T-helper 1 cell treated with Interleukin-12 subunit alpha and Interleukin-12 subunit beta and Interleukin-4 antibody, amounts not matched to agents 30 μg/mL and 1 μg/mL, for 36 hours (primary cell): ENCODE data around the gene RAE1.
A peak's percentile ranks its signal among the peaks of the same experiment; 100 is the strongest.
"Not testable (repeated sequence)": the region's sequence is repeated elsewhere in the genome, so short reads cannot be mapped to it uniquely, and the experiment has no call there.

Experiments used
- H3K27ac Mint-ChIP-seq: one replicate; pipeline ENCODE4 v1.8.0; 2021; ENCODE audit warnings: mild to moderate bottlenecking, mixed read lengths
- H3K27me3 Mint-ChIP-seq: one replicate; pipeline ENCODE4 v1.8.0; 2021; ENCODE audit warnings: low read depth, mixed read lengths
- H3K36me3 Mint-ChIP-seq: one replicate; pipeline ENCODE4 v1.8.0; 2021; ENCODE audit warnings: low read depth, mixed read lengths
- H3K4me1 Mint-ChIP-seq: one replicate; pipeline ENCODE4 v1.8.0; 2021; ENCODE audit warnings: low read depth, mixed read lengths
- H3K4me3 Mint-ChIP-seq: one replicate; pipeline ENCODE4 v1.8.0; 2021; ENCODE audit warnings: mild to moderate bottlenecking, moderate library complexity, mixed read lengths
- H3K9me3 Mint-ChIP-seq: one replicate; pipeline ENCODE4 v1.8.0; 2021; ENCODE audit warnings: mixed read lengths

The RAE1 gene

GRCh38 chr20:57342829-57343228 is 8.2 kb upstream of the RAE1 start:
- Mint-ChIP-seq H3K27ac (no peak overlapping the region), H3K4me3 (no peak overlapping the region), H3K4me1 (no peaks in the 10 kb centered on the region), H3K36me3 (no peaks in the 10 kb centered on the region), H3K9me3 (no peaks in the 10 kb centered on the region), H3K27me3 (peaks cover 36% of the 10 kb centered on the region)

- Mint-ChIP-seq H3K4me3 (no peak overlapping the region), H3K36me3 (no peaks in the 10 kb centered on the region), H3K9me3 (no peaks in the 10 kb centered on the region), H3K4me1 (peaks cover 3% of the 10 kb centered on the region), H3K27me3 (peaks cover 30% of the 10 kb centered on the region), H3K27ac (no peak overlapping the region)
Observed at GRCh38 chr20:57346477-57346876, 4.6 kb upstream of the RAE1 start.

GRCh38 chr20:57347393-57347792 is 3.7 kb upstream of the RAE1 start:
- Mint-ChIP-seq H3K27ac (no peak overlapping the region), H3K4me3 (no peak overlapping the region), H3K9me3 (no peaks in the 10 kb centered on the region), H3K27me3 (peaks cover 21% of the 10 kb centered on the region), H3K36me3 (peaks cover 4% of the 10 kb centered on the region), H3K4me1 (peaks cover 12% of the 10 kb centered on the region)

GRCh38 chr20:57348200-57348921 is 2.7 kb upstream of the RAE1 start:
- H3K27ac Mint-ChIP-seq, H3K9me3 Mint-ChIP-seq, H3K36me3 Mint-ChIP-seq: not testable (repeated sequence)
- H3K4me1 Mint-ChIP-seq, result peaks cover 19% of the 10 kb centered on the region
- peak overlapping the region; percentile 3 for H3K4me3 Mint-ChIP-seq
- peaks cover 12% of the 10 kb centered on the region for H3K27me3 Mint-ChIP-seq

GRCh38 chr20:57348922-57349574 is 2.0 kb upstream of the RAE1 start:
- peaks cover 21% of the 10 kb centered on the region for H3K4me1 Mint-ChIP-seq
- not testable (repeated sequence) for H3K9me3 Mint-ChIP-seq
- peak overlapping the region; percentile 61 for H3K27ac Mint-ChIP-seq
- H3K27me3 Mint-ChIP-seq, result peaks cover 12% of the 10 kb centered on the region
- H3K36me3 Mint-ChIP-seq, result peaks cover 11% of the 10 kb centered on the region
- peak overlapping the region; percentile 61 for H3K4me3 Mint-ChIP-seq

- peaks cover 21% of the 10 kb centered on the region for H3K4me1 Mint-ChIP-seq
- peaks cover 12% of the 10 kb centered on the region for H3K27me3 Mint-ChIP-seq
- H3K27ac Mint-ChIP-seq, result peak overlapping the region; percentile 13
- peak overlapping the region; percentile 50 for H3K4me3 Mint-ChIP-seq
- no peaks in the 10 kb centered on the region for H3K9me3 Mint-ChIP-seq
- peaks cover 15% of the 10 kb centered on the region for H3K36me3 Mint-ChIP-seq
Observed at GRCh38 chr20:57350081-57350710, 859 bp upstream of the RAE1 start.

GRCh38 chr20:57350726-57351041 is 371 bp upstream of the RAE1 start:
- peak overlapping the region; percentile 95 for H3K4me3 Mint-ChIP-seq
- H3K4me1 Mint-ChIP-seq, result peaks cover 21% of the 10 kb centered on the region
- H3K9me3 Mint-ChIP-seq, result not testable (repeated sequence)
- H3K27ac Mint-ChIP-seq, result peak overlapping the region; percentile 90
- H3K27me3 Mint-ChIP-seq, result peaks cover 12% of the 10 kb centered on the region
- peaks cover 19% of the 10 kb centered on the region for H3K36me3 Mint-ChIP-seq

GRCh38 chr20:57352305-57352704 is 1.2 kb downstream of the RAE1 start:
- H3K27me3 Mint-ChIP-seq, result peaks cover 7% of the 10 kb centered on the region
- peaks cover 21% of the 10 kb centered on the region for H3K4me1 Mint-ChIP-seq
- peaks cover 25% of the 10 kb centered on the region for H3K36me3 Mint-ChIP-seq
- no peaks in the 10 kb centered on the region for H3K9me3 Mint-ChIP-seq
- H3K4me3 Mint-ChIP-seq, result peak overlapping the region; percentile 95
- no peak overlapping the region for H3K27ac Mint-ChIP-seq

GRCh38 chr20:57353351-57353750 is 2.3 kb downstream of the RAE1 start:
- Mint-ChIP-seq H3K4me1 (peaks cover 21% of the 10 kb centered on the region), H3K27me3 (no peaks in the 10 kb centered on the region), H3K4me3 (peak overlapping the region; percentile 38), H3K27ac (peak overlapping the region; percentile 50), H3K9me3 (no peaks in the 10 kb centered on the region), H3K36me3 (peaks cover 25% of the 10 kb centered on the region)

- H3K36me3 Mint-ChIP-seq, result peaks cover 22% of the 10 kb centered on the region
- no peak overlapping the region for H3K27ac Mint-ChIP-seq
- peaks cover 3% of the 10 kb centered on the region for H3K4me1 Mint-ChIP-seq
- no peaks in the 10 kb centered on the region for H3K27me3 Mint-ChIP-seq
- no peak overlapping the region for H3K4me3 Mint-ChIP-seq
- H3K9me3 Mint-ChIP-seq, result no peaks in the 10 kb centered on the region
Observed at GRCh38 chr20:57361517-57361916, 10.5 kb downstream of the RAE1 start.

- H3K9me3 Mint-ChIP-seq, result no peaks in the 10 kb centered on the region
- no peak overlapping the region for H3K27ac Mint-ChIP-seq
- H3K27me3 Mint-ChIP-seq, result no peaks in the 10 kb centered on the region
- H3K4me3 Mint-ChIP-seq, result no peak overlapping the region
- H3K36me3 Mint-ChIP-seq, result peaks cover 41% of the 10 kb centered on the region
- peaks cover 4% of the 10 kb centered on the region for H3K4me1 Mint-ChIP-seq
Observed at GRCh38 chr20:57364451-57364850, 13.4 kb downstream of the RAE1 start.

- no peak overlapping the region for H3K27ac Mint-ChIP-seq
- H3K4me3 Mint-ChIP-seq, result no peak overlapping the region
- peaks cover 9% of the 10 kb centered on the region for H3K4me1 Mint-ChIP-seq
- H3K27me3 Mint-ChIP-seq, result no peaks in the 10 kb centered on the region
- peaks cover 61% of the 10 kb centered on the region for H3K36me3 Mint-ChIP-seq
- no peaks in the 10 kb centered on the region for H3K9me3 Mint-ChIP-seq
Observed at GRCh38 chr20:57369596-57369995, 18.5 kb downstream of the RAE1 start.

- no peaks in the 10 kb centered on the region for H3K27me3 Mint-ChIP-seq
- H3K9me3 Mint-ChIP-seq, result no peaks in the 10 kb centered on the region
- no peak overlapping the region for H3K27ac Mint-ChIP-seq
- H3K4me3 Mint-ChIP-seq, result no peak overlapping the region
- H3K36me3 Mint-ChIP-seq, result peaks cover 61% of the 10 kb centered on the region
- H3K4me1 Mint-ChIP-seq, result peaks cover 9% of the 10 kb centered on the region
Observed at GRCh38 chr20:57370316-57370715, 19.3 kb downstream of the RAE1 start.

- Mint-ChIP-seq H3K4me3 (no peak overlapping the region), H3K9me3 (no peaks in the 10 kb centered on the region), H3K27me3 (no peaks in the 10 kb centered on the region), H3K36me3 (peaks cover 60% of the 10 kb centered on the region), H3K4me1 (peaks cover 9% of the 10 kb centered on the region), H3K27ac (no peak overlapping the region)
Observed at GRCh38 chr20:57371363-57371762, 20.3 kb downstream of the RAE1 start.

- H3K4me1 Mint-ChIP-seq, result peaks cover 9% of the 10 kb centered on the region
- H3K4me3 Mint-ChIP-seq, result no peak overlapping the region
- H3K27ac Mint-ChIP-seq, result no peak overlapping the region
- no peaks in the 10 kb centered on the region for H3K9me3 Mint-ChIP-seq
- peaks cover 53% of the 10 kb centered on the region for H3K36me3 Mint-ChIP-seq
- H3K27me3 Mint-ChIP-seq, result no peaks in the 10 kb centered on the region
Observed at GRCh38 chr20:57372157-57372556, 21.1 kb downstream of the RAE1 start.
